Astrocyte (in vitro differentiated cells and primary cell): ENCODE data around the gene CEBPG. TPM values are rescaled to one million over a fixed set of nuclear protein-coding genes. Genes with fewer than 3 reads are reported as not detected.

ENCODE experiments used
- DNase-seq: peaks from one replicate; pipeline ENCODE4 v3.0.0-alpha.2; 2010; ENCODE audit warnings: low read depth
- FAIRE-seq: peaks from 2 replicates; lab custom pipeline; 2011; peaks lifted over from hg19 to GRCh38; lab: Jason Lieb, UNC
- H2AFZ ChIP-seq: 2 replicates; pipeline ENCODE4 v1.6.0; 2012; ENCODE audit warnings: low read depth, low read length, inconsistent platforms
- H3K27ac ChIP-seq: 2 replicates; pipeline ENCODE4 v1.5.1; 2011; ENCODE audit warnings: low read depth, low read length, inconsistent platforms
- H3K27me3 ChIP-seq: 2 replicates; pipeline ENCODE4 v1.6.0; 2011; ENCODE audit warnings: low read length, inconsistent platforms; ENCODE audit not compliant: insufficient read depth
- H3K36me3 ChIP-seq: 2 replicates; pipeline ENCODE4 v1.5.1; 2011; ENCODE audit warnings: low read length, inconsistent platforms; ENCODE audit not compliant: insufficient read depth
- H3K4me1 ChIP-seq: 2 replicates; pipeline ENCODE4 v1.5.1; 2011; ENCODE audit warnings: low read length, inconsistent platforms; ENCODE audit not compliant: insufficient read depth
- H3K4me2 ChIP-seq: 2 replicates; pipeline ENCODE4 v1.6.0; 2012; ENCODE audit warnings: low read length, inconsistent platforms
- H3K4me3 ChIP-seq: 2 replicates; pipeline ENCODE4 v1.5.1; 2011; ENCODE audit warnings: low read depth, mild to moderate bottlenecking, low read length, inconsistent platforms; ENCODE audit not compliant: insufficient read depth
- H3K79me2 ChIP-seq: 2 replicates; pipeline ENCODE4 v1.6.0; 2012; ENCODE audit warnings: mild to moderate bottlenecking, low read length, inconsistent platforms; ENCODE audit not compliant: insufficient read depth
- H3K9ac ChIP-seq: 2 replicates; pipeline ENCODE4 v1.6.0; 2012; ENCODE audit warnings: mild to moderate bottlenecking, low read length, inconsistent platforms
- H3K9me3 ChIP-seq: 2 replicates; pipeline ENCODE4 v1.5.1; 2012; ENCODE audit warnings: low read depth, mild to moderate bottlenecking, low read length, inconsistent platforms; ENCODE audit not compliant: insufficient read depth
- H4K20me1 ChIP-seq: 2 replicates; pipeline ENCODE4 v1.6.0; 2012; ENCODE audit warnings: low read length, inconsistent platforms; ENCODE audit not compliant: insufficient read depth
- H3K27ac Mint-ChIP-seq: one replicate; pipeline ENCODE4 v1.8.0; 2021; ENCODE audit warnings: mild to moderate bottlenecking, mixed read lengths; ENCODE audit not compliant: unreplicated experiment
- H3K27me3 Mint-ChIP-seq: one replicate; pipeline ENCODE4 v1.8.0; 2021; ENCODE audit warnings: low read depth, mixed read lengths; ENCODE audit not compliant: unreplicated experiment
- H3K36me3 Mint-ChIP-seq: one replicate; pipeline ENCODE4 v1.8.0; 2021; ENCODE audit warnings: low read depth, mixed read lengths; ENCODE audit not compliant: unreplicated experiment
- H3K4me1 Mint-ChIP-seq: one replicate; pipeline ENCODE4 v1.8.0; 2021; ENCODE audit warnings: low read depth, mixed read lengths; ENCODE audit not compliant: unreplicated experiment
- H3K4me3 Mint-ChIP-seq: one replicate; pipeline ENCODE4 v1.8.0; 2021; ENCODE audit warnings: mild to moderate bottlenecking, moderate library complexity, mixed read lengths; ENCODE audit not compliant: unreplicated experiment
- H3K9me3 Mint-ChIP-seq: one replicate; pipeline ENCODE4 v1.8.0; 2021; ENCODE audit warnings: mild to moderate bottlenecking, mixed read lengths; ENCODE audit not compliant: unreplicated experiment
- CTCF ChIP-seq: IDR thresholded peaks from 2 replicates; pipeline ENCODE4 v1.5.1; 2011; ENCODE audit warnings: low read depth, mild to moderate bottlenecking, inconsistent platforms, low read length, moderate library complexity; ENCODE audit not compliant: insufficient read depth
- EZH2 ChIP-seq: IDR thresholded peaks from 2 replicates; pipeline ENCODE4 v1.6.1; 2012; ENCODE audit warnings: mild to moderate bottlenecking, low read length, inconsistent platforms; ENCODE audit not compliant: insufficient read depth
- total RNA-seq: library from RNA; stranded (reverse); gene quantifications from 2 replicates; pipeline ENCODE4 v1.2.1, GENCODE V29; 2021

The CEBPG gene
- total RNA-seq, 1 donor from 2014 or later, result 31.7 TPM

GRCh38 chr19:33391631-33392249 is 18.2 kb downstream of the CEBPG start:
- Histone ChIP-seq H3K79me2 (peaks cover 2% of the 10 kb centered on the region), H3K27me3 (no peaks in the 10 kb centered on the region), H3K4me2 (no peak overlapping the region), H4K20me1 (peaks cover 86% of the 10 kb centered on the region), H3K4me1 (peaks cover 30% of the 10 kb centered on the region), H3K9me3 (no peaks in the 10 kb centered on the region), H3K9ac (no peak overlapping the region), H2AFZ (no peak overlapping the region), H3K36me3 (no peaks in the 10 kb centered on the region), H3K27ac (no peak overlapping the region), H3K4me3 (no peak overlapping the region)
- H3K4me3 Mint-ChIP-seq, result no peak overlapping the region
- DNase-seq (no peak), FAIRE-seq (no peak)
- TF ChIP-seq CTCF (no peak), EZH2 (no peak)
- H3K36me3 Mint-ChIP-seq, result no peaks in the 10 kb centered on the region
- no peak overlapping the region for H3K27ac Mint-ChIP-seq
- peaks cover 2% of the 10 kb centered on the region for H3K27me3 Mint-ChIP-seq
- no peaks in the 10 kb centered on the region for H3K9me3 Mint-ChIP-seq
- H3K4me1 Mint-ChIP-seq, result peaks cover 9% of the 10 kb centered on the region

- Mint-ChIP-seq H3K9me3 (no peaks in the 10 kb centered on the region), H3K4me3 (no peak overlapping the region), H3K36me3 (no peaks in the 10 kb centered on the region), H3K4me1 (peaks cover 9% of the 10 kb centered on the region), H3K27me3 (peaks cover 2% of the 10 kb centered on the region), H3K27ac (no peak overlapping the region)
- Histone ChIP-seq H2AFZ (no peak overlapping the region), H3K4me3 (no peak overlapping the region), H3K4me2 (no peak overlapping the region), H3K27me3 (no peaks in the 10 kb centered on the region), H3K36me3 (no peaks in the 10 kb centered on the region), H3K4me1 (peaks cover 38% of the 10 kb centered on the region), H3K9me3 (no peaks in the 10 kb centered on the region), H3K79me2 (no peaks in the 10 kb centered on the region), H4K20me1 (peaks cover 85% of the 10 kb centered on the region), H3K27ac (no peak overlapping the region), H3K9ac (no peak overlapping the region)
- FAIRE-seq (no peak), DNase-seq (no peak)
- TF ChIP-seq CTCF (no peak), EZH2 (no peak)
Observed at GRCh38 chr19:33392341-33393285, 19.1 kb downstream of the CEBPG start.
